ENCODE measurements around the gene PI4KA.
"Not testable (repeated sequence)": the region's sequence is repeated elsewhere in the genome, so short reads cannot be mapped to it uniquely, and the experiment has no call there.

DNA sequence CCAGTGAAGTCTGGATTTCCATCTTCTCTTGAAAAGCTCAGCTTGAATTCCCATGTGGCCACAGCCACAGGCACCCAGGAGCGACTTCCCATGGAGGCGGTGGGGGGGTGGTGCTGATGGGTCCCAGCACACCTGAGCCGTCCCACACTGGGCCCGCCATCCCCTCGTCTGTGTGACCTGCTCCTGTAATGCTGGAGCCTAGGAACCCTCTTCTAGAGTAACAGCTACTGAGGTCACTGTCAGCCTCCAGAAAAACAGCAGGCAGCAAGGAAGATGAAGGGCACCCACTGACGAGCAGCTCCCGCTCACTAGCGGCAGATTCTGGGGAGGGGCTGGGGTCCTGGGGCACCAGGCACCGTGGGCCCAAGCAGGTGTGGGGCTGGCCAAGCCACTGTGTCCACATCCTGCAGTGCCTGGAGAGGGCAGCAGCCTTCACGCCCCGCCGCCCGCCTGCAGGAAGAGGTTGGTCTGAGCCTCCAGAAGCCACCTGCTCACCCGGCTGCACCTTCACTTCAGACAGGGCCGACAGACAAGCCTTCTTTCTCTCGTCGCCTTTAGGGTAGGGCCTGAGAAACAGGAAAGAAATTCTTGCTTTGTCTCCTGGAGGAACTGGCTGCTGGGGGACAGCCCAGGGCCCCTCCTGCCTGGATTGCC is 141.3 kb downstream of the PI4KA start:
- TF ChIP-seq, protein P1, sequence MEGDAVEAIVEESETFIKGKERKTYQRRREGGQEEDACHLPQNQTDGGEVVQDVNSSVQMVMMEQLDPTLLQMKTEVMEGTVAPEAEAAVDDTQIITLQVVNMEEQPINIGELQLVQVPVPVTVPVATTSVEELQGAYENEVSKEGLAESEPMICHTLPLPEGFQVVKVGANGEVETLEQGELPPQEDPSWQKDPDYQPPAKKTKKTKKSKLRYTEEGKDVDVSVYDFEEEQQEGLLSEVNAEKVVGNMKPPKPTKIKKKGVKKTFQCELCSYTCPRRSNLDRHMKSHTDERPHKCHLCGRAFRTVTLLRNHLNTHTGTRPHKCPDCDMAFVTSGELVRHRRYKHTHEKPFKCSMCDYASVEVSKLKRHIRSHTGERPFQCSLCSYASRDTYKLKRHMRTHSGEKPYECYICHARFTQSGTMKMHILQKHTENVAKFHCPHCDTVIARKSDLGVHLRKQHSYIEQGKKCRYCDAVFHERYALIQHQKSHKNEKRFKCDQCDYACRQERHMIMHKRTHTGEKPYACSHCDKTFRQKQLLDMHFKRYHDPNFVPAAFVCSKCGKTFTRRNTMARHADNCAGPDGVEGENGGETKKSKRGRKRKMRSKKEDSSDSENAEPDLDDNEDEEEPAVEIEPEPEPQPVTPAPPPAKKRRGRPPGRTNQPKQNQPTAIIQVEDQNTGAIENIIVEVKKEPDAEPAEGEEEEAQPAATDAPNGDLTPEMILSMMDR (IDR thresholded peaks at IDR 0.05) = not testable (repeated sequence)
- not testable (repeated sequence) for TF ChIP-seq POLR2AphosphoS5, EP300, POLR2A (IDR thresholded peaks at IDR 0.05)
